HG02798 (cell line): Measurements from ENCODE around the gene SLC26A8.

Experiments
- ATAC-seq: cut with Tn5 transposase; IDR thresholded peaks from one replicate; pipeline ENCODE4 v1.9.1; 2021; ENCODE audit warnings: mild to moderate bottlenecking; ENCODE audit not compliant: unreplicated experiment, poor library complexity

SLC26A8 gene

GRCh38 chr6:36023996-36024795, at the start of gene SLC26A8:
TSS of gene SLC26A8 (minus strand) at chr6:36024641. CDS start at chr6:36019707, 4,934 bp downstream.
- ATAC-seq, result no peak

- ATAC-seq, result no peak
Observed at GRCh38 chr6:36073587-36073986, 49.1 kb upstream of the SLC26A8 start.

GRCh38 chr6:36072681-36073080, 48.2 kb upstream of the SLC26A8 start:
- ATAC-seq, result no peak

- no peak for ATAC-seq
Observed at GRCh38 chr6:36071714-36072113, 47.3 kb upstream of the SLC26A8 start.

- ATAC-seq, result no peak
Observed at GRCh38 chr6:36071281-36071680, 46.8 kb upstream of the SLC26A8 start.

- ATAC-seq, result no peak
Observed at GRCh38 chr6:36070252-36070651, 45.8 kb upstream of the SLC26A8 start.

- ATAC-seq, result no peak
Observed at GRCh38 chr6:36069573-36069972, 45.1 kb upstream of the SLC26A8 start.

- ATAC-seq, result no peak
Observed at GRCh38 chr6:36068586-36068985, 44.1 kb upstream of the SLC26A8 start.

- no peak for ATAC-seq
Observed at GRCh38 chr6:36068012-36068392, 43.6 kb upstream of the SLC26A8 start.

GRCh38 chr6:36067374-36068011, 43.1 kb upstream of the SLC26A8 start:
- ATAC-seq, result no peak

GRCh38 chr6:36066817-36067216, 42.4 kb upstream of the SLC26A8 start:
- no peak for ATAC-seq

GRCh38 chr6:36065916-36066315, 41.5 kb upstream of the SLC26A8 start:
- no peak for ATAC-seq

- ATAC-seq, result no peak
Observed at GRCh38 chr6:36064770-36065396, 40.4 kb upstream of the SLC26A8 start.

GRCh38 chr6:36063318-36064060, 39.0 kb upstream of the SLC26A8 start:
- ATAC-seq, result no peak

GRCh38 chr6:36062247-36062646, 37.8 kb upstream of the SLC26A8 start:
- no peak for ATAC-seq

- no peak for ATAC-seq
Observed at GRCh38 chr6:36061236-36061635, 36.8 kb upstream of the SLC26A8 start.

GRCh38 chr6:36056178-36056577, 31.7 kb upstream of the SLC26A8 start:
- ATAC-seq, result no peak

GRCh38 chr6:36054956-36055355, 30.5 kb upstream of the SLC26A8 start:
- no peak for ATAC-seq

- no peak for ATAC-seq
Observed at GRCh38 chr6:36054415-36054814, 30.0 kb upstream of the SLC26A8 start.

- ATAC-seq, result no peak
Observed at GRCh38 chr6:36053878-36054277, 29.4 kb upstream of the SLC26A8 start.

- ATAC-seq, result no peak
Observed at GRCh38 chr6:36052097-36052496, 27.7 kb upstream of the SLC26A8 start.
